ENCODE results near the gene CD200R1L.

The CD200R1L gene

GRCh38 chr3:112822064-112823055, 24.3 kb downstream of the CD200R1L start:
- no peak overlapping the region for H3K4me3 ChIP-seq (ENCODE audit: low read depth in 1 of 2, low read length in 2 of 2)

DNA sequence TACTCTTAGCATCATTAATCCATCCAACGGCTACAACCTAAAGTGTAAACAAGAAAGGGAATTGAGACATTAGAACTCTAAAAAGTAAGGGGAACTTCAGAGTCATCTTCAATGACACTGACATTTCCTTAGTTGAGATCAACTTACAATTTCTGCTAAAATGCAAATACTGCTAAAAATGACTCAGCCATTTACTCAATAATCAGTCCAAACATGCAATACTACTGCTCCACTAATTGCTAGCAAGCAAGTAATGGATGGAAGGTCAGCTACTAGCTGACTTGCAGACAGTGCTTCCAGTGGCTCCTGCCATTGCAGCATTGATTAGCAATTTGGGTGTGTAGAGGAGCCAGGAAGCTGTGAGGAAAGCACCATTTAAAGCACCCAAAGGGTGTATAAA, 28.4 kb downstream of the CD200R1L start:
- H3K27ac ChIP-seq (ENCODE audit: low read depth, low read length) = no peak overlapping the region
- H3K36me3 ChIP-seq (ENCODE audit: control insufficient read depth in 1 of 2, insufficient read depth in 2 of 2, low read length in 2 of 2) = no peaks in the 10 kb centered on the region
- no peak overlapping the region for H3K9ac ChIP-seq (ENCODE audit: low read depth in 1 of 2, low read length in 2 of 2)
- no peaks in the 10 kb centered on the region for H3K9me3 ChIP-seq (ENCODE audit: control insufficient read depth in 1 of 2, low read length in 2 of 2)
- no peaks in the 10 kb centered on the region for H3K27me3 ChIP-seq (ENCODE audit: control insufficient read depth in 1 of 2, insufficient read depth in 2 of 2, low read length in 2 of 2)
- no peak overlapping the region for H3K4me3 ChIP-seq (ENCODE audit: low read depth in 1 of 2, low read length in 2 of 2)
- H3K4me1 ChIP-seq (ENCODE audit: control insufficient read depth in 1 of 2, insufficient read depth in 2 of 2, low read length in 2 of 2) = peaks cover 0 to 7% of the 10 kb centered on the region in 2 donors

More at GRCh38 chr3:112822064-112823055, 24.3 kb downstream of the CD200R1L start:
- no peak overlapping the region for H3K9ac ChIP-seq (ENCODE audit: low read depth in 1 of 2, low read length in 2 of 2)
- H3K9me3 ChIP-seq (ENCODE audit: control insufficient read depth in 1 of 2, low read length in 2 of 2) = no peaks in the 10 kb centered on the region
- H3K4me1 ChIP-seq (ENCODE audit: control insufficient read depth in 1 of 2, insufficient read depth in 2 of 2, low read length in 2 of 2) = no peaks in the 10 kb centered on the region
- H3K27ac ChIP-seq (ENCODE audit: low read depth, low read length) = no peak overlapping the region
- H3K27me3 ChIP-seq (ENCODE audit: control insufficient read depth in 1 of 2, insufficient read depth in 2 of 2, low read length in 2 of 2) = no peaks in the 10 kb centered on the region
- H3K36me3 ChIP-seq (ENCODE audit: control insufficient read depth in 1 of 2, insufficient read depth in 2 of 2, low read length in 2 of 2) = no peaks in the 10 kb centered on the region

GRCh38 chr3:112817797-112818196, 28.9 kb downstream of the CD200R1L start:
- H3K4me1 ChIP-seq (ENCODE audit: control insufficient read depth in 1 of 2, insufficient read depth in 2 of 2, low read length in 2 of 2) = peaks cover 0 to 12% of the 10 kb centered on the region in 2 donors
- no peaks in the 10 kb centered on the region for H3K36me3 ChIP-seq (ENCODE audit: control insufficient read depth in 1 of 2, insufficient read depth in 2 of 2, low read length in 2 of 2)
- H3K9ac ChIP-seq (ENCODE audit: low read depth in 1 of 2, low read length in 2 of 2) = no peak overlapping the region
- H3K27ac ChIP-seq (ENCODE audit: low read depth, low read length) = no peak overlapping the region
- H3K9me3 ChIP-seq (ENCODE audit: control insufficient read depth in 1 of 2, low read length in 2 of 2) = no peaks in the 10 kb centered on the region
- H3K4me3 ChIP-seq (ENCODE audit: low read depth in 1 of 2, low read length in 2 of 2) = no peak overlapping the region
- no peaks in the 10 kb centered on the region for H3K27me3 ChIP-seq (ENCODE audit: control insufficient read depth in 1 of 2, insufficient read depth in 2 of 2, low read length in 2 of 2)

DNA sequence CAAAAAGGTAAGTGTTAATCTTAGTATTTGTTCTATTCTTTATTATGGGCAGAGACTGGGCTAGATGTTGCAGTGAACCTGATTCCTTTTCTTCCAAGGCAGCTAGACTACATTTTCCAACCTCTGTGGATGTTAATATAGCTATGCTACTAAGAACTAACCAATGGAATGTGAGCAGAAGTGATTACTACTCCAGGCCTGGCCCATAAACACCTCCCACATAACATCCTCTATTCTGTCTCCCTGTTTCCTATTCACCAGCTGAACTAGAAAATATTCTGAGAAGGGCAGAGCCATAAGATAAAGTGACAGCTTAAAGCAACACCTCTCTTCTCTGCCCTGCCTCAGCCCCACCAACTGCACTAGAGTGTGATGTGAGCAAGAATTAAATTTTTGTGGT, 29.4 kb downstream of the CD200R1L start:
- no peaks in the 10 kb centered on the region for H3K9me3 ChIP-seq (ENCODE audit: control insufficient read depth in 1 of 2, low read length in 2 of 2)
- H3K36me3 ChIP-seq (ENCODE audit: control insufficient read depth in 1 of 2, insufficient read depth in 2 of 2, low read length in 2 of 2) = no peaks in the 10 kb centered on the region
- H3K4me1 ChIP-seq (ENCODE audit: control insufficient read depth in 1 of 2, insufficient read depth in 2 of 2, low read length in 2 of 2) = peaks cover 0 to 15% of the 10 kb centered on the region in 2 donors
- H3K9ac ChIP-seq (ENCODE audit: low read depth in 1 of 2, low read length in 2 of 2) = no peak overlapping the region
- H3K27ac ChIP-seq (ENCODE audit: low read depth, low read length) = no peak overlapping the region
- H3K27me3 ChIP-seq (ENCODE audit: control insufficient read depth in 1 of 2, insufficient read depth in 2 of 2, low read length in 2 of 2) = no peaks in the 10 kb centered on the region
- no peak overlapping the region for H3K4me3 ChIP-seq (ENCODE audit: low read depth in 1 of 2, low read length in 2 of 2)

DNA sequence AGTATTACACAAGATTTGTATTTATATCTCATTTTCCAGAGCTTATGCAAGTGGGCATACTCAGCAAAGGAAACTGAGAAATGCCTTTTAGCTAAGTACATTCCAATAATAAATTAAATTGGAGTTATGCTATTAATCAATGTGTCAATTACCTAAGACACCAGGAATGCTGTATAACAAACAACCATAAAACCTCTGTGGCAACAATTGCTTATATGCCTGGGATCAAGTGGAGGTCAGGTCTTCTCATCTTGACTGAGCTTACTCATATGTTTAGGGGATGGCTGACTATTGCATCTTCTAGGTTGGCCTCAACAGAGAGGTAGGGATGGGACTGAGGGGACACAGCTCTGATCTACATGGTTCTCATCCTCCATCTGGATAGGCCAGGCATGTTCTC, 30.7 kb downstream of the CD200R1L start:
- Histone ChIP-seq H3K4me3 (ENCODE audit: low read depth in 1 of 2, low read length in 2 of 2) (no peak overlapping the region), H3K4me1 (ENCODE audit: control insufficient read depth in 1 of 2, insufficient read depth in 2 of 2, low read length in 2 of 2) (peaks cover 0 to 15% of the 10 kb centered on the region in 2 donors), H3K36me3 (ENCODE audit: control insufficient read depth in 1 of 2, insufficient read depth in 2 of 2, low read length in 2 of 2) (no peaks in the 10 kb centered on the region), H3K27ac (ENCODE audit: low read depth, low read length) (no peak overlapping the region), H3K9me3 (ENCODE audit: control insufficient read depth in 1 of 2, low read length in 2 of 2) (no peaks in the 10 kb centered on the region), H3K9ac (ENCODE audit: low read depth in 1 of 2, low read length in 2 of 2) (no peak overlapping the region), H3K27me3 (ENCODE audit: control insufficient read depth in 1 of 2, insufficient read depth in 2 of 2, low read length in 2 of 2) (no peaks in the 10 kb centered on the region)

DNA sequence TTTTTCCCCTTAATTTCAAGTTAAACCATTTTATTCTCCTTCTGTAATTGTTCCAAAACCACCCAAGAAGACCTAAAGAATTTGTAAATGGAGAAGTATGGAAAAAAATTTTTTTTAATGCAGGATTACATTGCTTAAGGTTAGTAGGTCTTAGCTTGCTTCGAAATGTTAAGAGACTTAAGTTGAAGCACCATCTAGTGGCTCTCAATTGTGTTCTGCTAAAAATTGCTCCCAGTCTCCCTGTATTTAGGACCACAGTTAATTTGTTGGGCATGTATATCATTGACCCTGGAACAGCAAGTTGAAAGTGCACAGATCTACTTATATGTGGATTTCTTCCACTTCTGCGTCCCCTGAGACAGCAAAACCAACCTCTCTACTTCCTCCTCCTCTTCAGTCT, 32.4 kb downstream of the CD200R1L start:
- Histone ChIP-seq H3K27ac (ENCODE audit: low read depth, low read length) (no peak overlapping the region), H3K4me1 (ENCODE audit: control insufficient read depth in 1 of 2, insufficient read depth in 2 of 2, low read length in 2 of 2) (peaks cover 0 to 15% of the 10 kb centered on the region in 2 donors), H3K9ac (ENCODE audit: low read depth in 1 of 2, low read length in 2 of 2) (no peak overlapping the region), H3K36me3 (ENCODE audit: control insufficient read depth in 1 of 2, insufficient read depth in 2 of 2, low read length in 2 of 2) (no peaks in the 10 kb centered on the region), H3K9me3 (ENCODE audit: control insufficient read depth in 1 of 2, low read length in 2 of 2) (no peaks in the 10 kb centered on the region), H3K4me3 (ENCODE audit: low read depth in 1 of 2, low read length in 2 of 2) (no peak overlapping the region), H3K27me3 (ENCODE audit: control insufficient read depth in 1 of 2, insufficient read depth in 2 of 2, low read length in 2 of 2) (no peaks in the 10 kb centered on the region)

GRCh38 chr3:112813723-112814171, 32.9 kb downstream of the CD200R1L start:
- Histone ChIP-seq H3K9me3 (ENCODE audit: control insufficient read depth in 1 of 2, low read length in 2 of 2) (no peaks in the 10 kb centered on the region), H3K9ac (ENCODE audit: low read depth in 1 of 2, low read length in 2 of 2) (no peak overlapping the region), H3K27me3 (ENCODE audit: control insufficient read depth in 1 of 2, insufficient read depth in 2 of 2, low read length in 2 of 2) (no peaks in the 10 kb centered on the region), H3K36me3 (ENCODE audit: control insufficient read depth in 1 of 2, insufficient read depth in 2 of 2, low read length in 2 of 2) (no peaks in the 10 kb centered on the region), H3K27ac (ENCODE audit: low read depth, low read length) (no peak overlapping the region), H3K4me1 (ENCODE audit: control insufficient read depth in 1 of 2, insufficient read depth in 2 of 2, low read length in 2 of 2) (peaks cover 0 to 15% of the 10 kb centered on the region in 2 donors), H3K4me3 (ENCODE audit: low read depth in 1 of 2, low read length in 2 of 2) (no peak overlapping the region)

DNA sequence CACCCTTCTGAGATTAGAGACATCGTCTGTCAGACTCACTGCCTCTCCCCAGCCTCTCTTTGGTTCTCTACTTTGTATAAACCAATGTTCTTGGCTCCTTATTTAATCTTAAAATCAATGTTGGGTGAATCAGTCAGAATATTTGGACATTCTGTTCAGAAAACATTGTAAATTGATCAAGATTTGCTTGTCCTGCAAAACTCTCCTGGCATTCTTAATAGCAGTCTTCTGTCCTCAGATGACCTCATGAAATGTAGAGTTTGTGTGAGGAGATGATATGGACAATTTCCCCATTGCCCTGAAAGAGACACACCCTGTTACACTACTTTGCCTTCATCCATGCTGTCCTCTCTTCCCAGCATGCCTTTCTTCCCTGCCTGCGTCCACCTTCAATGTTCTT, 33.6 kb downstream of the CD200R1L start:
- H3K9ac ChIP-seq (ENCODE audit: low read depth in 1 of 2, low read length in 2 of 2) = no peak overlapping the region
- no peaks in the 10 kb centered on the region for H3K36me3 ChIP-seq (ENCODE audit: control insufficient read depth in 1 of 2, insufficient read depth in 2 of 2, low read length in 2 of 2)
- no peaks in the 10 kb centered on the region for H3K27me3 ChIP-seq (ENCODE audit: control insufficient read depth in 1 of 2, insufficient read depth in 2 of 2, low read length in 2 of 2)
- H3K4me1 ChIP-seq (ENCODE audit: control insufficient read depth in 1 of 2, insufficient read depth in 2 of 2, low read length in 2 of 2) = peaks cover 0 to 15% of the 10 kb centered on the region in 2 donors
- H3K9me3 ChIP-seq (ENCODE audit: control insufficient read depth in 1 of 2, low read length in 2 of 2) = no peaks in the 10 kb centered on the region
- no peak overlapping the region for H3K27ac ChIP-seq (ENCODE audit: low read depth, low read length)
- no peak overlapping the region for H3K4me3 ChIP-seq (ENCODE audit: low read depth in 1 of 2, low read length in 2 of 2)

- Histone ChIP-seq H3K27me3 (ENCODE audit: control insufficient read depth in 1 of 2, insufficient read depth in 2 of 2, low read length in 2 of 2) (no peaks in the 10 kb centered on the region), H3K9me3 (ENCODE audit: control insufficient read depth in 1 of 2, low read length in 2 of 2) (no peaks in the 10 kb centered on the region), H3K4me3 (ENCODE audit: low read depth in 1 of 2, low read length in 2 of 2) (no peak overlapping the region), H3K27ac (ENCODE audit: low read depth, low read length) (no peak overlapping the region), H3K9ac (ENCODE audit: low read depth in 1 of 2, low read length in 2 of 2) (no peak overlapping the region), H3K36me3 (ENCODE audit: control insufficient read depth in 1 of 2, insufficient read depth in 2 of 2, low read length in 2 of 2) (no peaks in the 10 kb centered on the region), H3K4me1 (ENCODE audit: control insufficient read depth in 1 of 2, insufficient read depth in 2 of 2, low read length in 2 of 2) (peaks cover 0 to 15% of the 10 kb centered on the region in 2 donors)
Observed at GRCh38 chr3:112811917-112812660, 34.6 kb downstream of the CD200R1L start.

Measured in duodenal mucosa (tissue), 2 donors.